Neural progenitor cell (in vitro differentiated cells): ENCODE data around the gene MFAP4. TPM values are rescaled to one million over a fixed set of nuclear protein-coding genes. Genes with fewer than 3 reads are reported as not detected.
A peak's percentile ranks its signal among the peaks of the same experiment; 100 is the strongest.

Experiments
- DNase-seq: peaks from one replicate; pipeline ENCODE4 v3.0.0-alpha.2; 2016; ENCODE audit warnings: low spot score
- H2AFZ ChIP-seq: fragments of 200-600 bp; sonication (generic); replicated peaks from 2 replicates; pipeline ENCODE4 v1.6.1; 2016; ENCODE audit warnings: antibody characterized with exemption
- H3F3A ChIP-seq: fragments of 200-600 bp; sonication (generic); 2 replicates; pipeline ENCODE4 v1.6.1; 2016; ENCODE audit warnings: antibody characterized with exemption, low read depth
- H3K27ac ChIP-seq: fragments of 200-600 bp; sonication (generic); 2 replicates; pipeline ENCODE4 v1.5.1; 2016; ENCODE audit warnings: mild to moderate bottlenecking
- H3K27me3 ChIP-seq: fragments of 200-600 bp; sonication (generic); 2 replicates; pipeline ENCODE4 v1.6.1; 2016; ENCODE audit warnings: mild to moderate bottlenecking, moderate library complexity
- H3K36me3 ChIP-seq: fragments of 200-600 bp; sonication (generic); 2 replicates; pipeline ENCODE4 v1.5.1; 2016
- H3K4me1 ChIP-seq: fragments of 200-600 bp; sonication (generic); 2 replicates; pipeline ENCODE4 v1.6.1; 2016; ENCODE audit warnings: mixed run types
- H3K4me2 ChIP-seq: fragments of 200-600 bp; sonication (generic); 2 replicates; pipeline ENCODE4 v1.6.1; 2016
- H3K4me3 ChIP-seq: fragments of 200-600 bp; sonication (generic); 2 replicates; pipeline ENCODE4 v1.5.1; 2016
- H3K79me2 ChIP-seq: fragments of 200-600 bp; sonication (generic); 2 replicates; pipeline ENCODE4 v1.6.1; 2016; ENCODE audit warnings: low read depth
- H3K9ac ChIP-seq: fragments of 200-600 bp; sonication (generic); 2 replicates; pipeline ENCODE4 v1.6.1; 2016
- H3K9me3 ChIP-seq: fragments of 200-600 bp; sonication (generic); 2 replicates; pipeline ENCODE4 v1.5.1; 2016; ENCODE audit warnings: low read depth
- H4K20me1 ChIP-seq: fragments of 200-600 bp; sonication (generic); 2 replicates; pipeline ENCODE4 v1.6.1; 2016; ENCODE audit warnings: low read depth
- H3K27ac Mint-ChIP-seq: 3 replicates; pipeline ENCODE4 v1.8.0; 2021; ENCODE audit warnings: mixed read lengths
- H3K27me3 Mint-ChIP-seq: 2 replicates; pipeline ENCODE4 v1.8.0; 2022; ENCODE audit warnings: low read depth, mild to moderate bottlenecking, inconsistent platforms, moderate library complexity, mixed read lengths; ENCODE audit not compliant: insufficient read depth
- H3K36me3 Mint-ChIP-seq: 3 replicates; pipeline ENCODE4 v1.8.0; 2021; ENCODE audit warnings: mixed read lengths
- H3K4me1 Mint-ChIP-seq: 3 replicates; pipeline ENCODE4 v1.8.0; 2021; ENCODE audit warnings: mixed read lengths
- H3K4me3 Mint-ChIP-seq: 3 replicates; pipeline ENCODE4 v1.8.0; 2021; ENCODE audit warnings: mild to moderate bottlenecking, moderate library complexity, mixed read lengths
- H3K9me3 Mint-ChIP-seq: 3 replicates; pipeline ENCODE4 v1.8.0; 2020; ENCODE audit warnings: mixed read lengths
- CTCF ChIP-seq: fragments of 200-600 bp; sonication (generic); IDR thresholded peaks from 2 replicates; pipeline ENCODE4 v1.5.1; 2017; ENCODE audit warnings: antibody characterized with exemption, mild to moderate bottlenecking
- EZH2 ChIP-seq: fragments of 200-600 bp; sonication (generic); IDR thresholded peaks from 2 replicates; pipeline ENCODE4 v1.6.1; 2017; ENCODE audit warnings: antibody characterized with exemption, mild to moderate bottlenecking, moderate library complexity
- EZH2phosphoT487 ChIP-seq: fragments of 200-600 bp; sonication (generic); IDR thresholded peaks from 2 replicates; pipeline ENCODE4 v1.6.1; 2017; ENCODE audit warnings: antibody characterized with exemption
- total RNA-seq: library from RNA; depleted of rRNA; stranded (reverse); fragments of >200 nt; gene quantifications from 2 replicates; pipeline ENCODE4 v1.2.3, GENCODE V29; 2015; ENCODE audit warnings: low replicate concordance

Gene MFAP4
- total RNA-seq, 1 donor from 2014 or later, result not detected

GRCh38 chr17:19376811-19377210, 10.2 kb downstream of the MFAP4 start:
- H3K4me2 ChIP-seq, result peak overlapping the region; percentile 97
- Mint-ChIP-seq H3K36me3 (peaks cover 18% of the 10 kb centered on the region), H3K4me3 (peak overlapping the region; percentile 96), H3K9me3 (no peaks in the 10 kb centered on the region), H3K27ac (peak overlapping the region; percentile 52), H3K27me3 (peaks cover 5% of the 10 kb centered on the region), H3K4me1 (peaks cover 19% of the 10 kb centered on the region)
- H3K9me3 ChIP-seq, result no peaks in the 10 kb centered on the region
- no peak overlapping the region for H3K27ac ChIP-seq
- H3K4me3 ChIP-seq, result peak overlapping the region; percentile 84
- H4K20me1 ChIP-seq, result peaks cover 20% of the 10 kb centered on the region
- H3F3A ChIP-seq, result peaks cover 23% of the 10 kb centered on the region
- H3K9ac ChIP-seq, result peak overlapping the region; percentile 79
- TF ChIP-seq EZH2 (no peak), CTCF (no peak), EZH2phosphoT487 (no peak)
- peaks cover 8% of the 10 kb centered on the region for H3K4me1 ChIP-seq
- DNase-seq, result no peak
- H2AFZ ChIP-seq, result no peak overlapping the region
- peaks cover 53% of the 10 kb centered on the region for H3K79me2 ChIP-seq
- peaks cover 4% of the 10 kb centered on the region for H3K36me3 ChIP-seq
- H3K27me3 ChIP-seq, result no peaks in the 10 kb centered on the region

GRCh38 chr17:19375732-19376131, 11.3 kb downstream of the MFAP4 start:
- H3K4me2 ChIP-seq, result no peak overlapping the region
- H3K36me3 ChIP-seq, result peaks cover 4% of the 10 kb centered on the region
- no peaks in the 10 kb centered on the region for H3K9me3 ChIP-seq
- TF ChIP-seq CTCF (no peak), EZH2phosphoT487 (no peak), EZH2 (no peak)
- peaks cover 8% of the 10 kb centered on the region for H3K27me3 Mint-ChIP-seq
- H3K9ac ChIP-seq, result no peak overlapping the region
- peak overlapping the region; percentile 75 for H3K4me3 Mint-ChIP-seq
- peaks cover 44% of the 10 kb centered on the region for H3K79me2 ChIP-seq
- DNase-seq, result no peak
- H3K9me3 Mint-ChIP-seq, result no peaks in the 10 kb centered on the region
- no peak overlapping the region for H3K27ac ChIP-seq
- no peak overlapping the region for H3K27ac Mint-ChIP-seq
- peaks cover 19% of the 10 kb centered on the region for H3K4me1 Mint-ChIP-seq
- H2AFZ ChIP-seq, result no peak overlapping the region
- peaks cover 15% of the 10 kb centered on the region for H4K20me1 ChIP-seq
- peaks cover 15% of the 10 kb centered on the region for H3K36me3 Mint-ChIP-seq
- H3K27me3 ChIP-seq, result no peaks in the 10 kb centered on the region
- peaks cover 23% of the 10 kb centered on the region for H3F3A ChIP-seq
- H3K4me3 ChIP-seq, result no peak overlapping the region
- peaks cover 8% of the 10 kb centered on the region for H3K4me1 ChIP-seq

DNA sequence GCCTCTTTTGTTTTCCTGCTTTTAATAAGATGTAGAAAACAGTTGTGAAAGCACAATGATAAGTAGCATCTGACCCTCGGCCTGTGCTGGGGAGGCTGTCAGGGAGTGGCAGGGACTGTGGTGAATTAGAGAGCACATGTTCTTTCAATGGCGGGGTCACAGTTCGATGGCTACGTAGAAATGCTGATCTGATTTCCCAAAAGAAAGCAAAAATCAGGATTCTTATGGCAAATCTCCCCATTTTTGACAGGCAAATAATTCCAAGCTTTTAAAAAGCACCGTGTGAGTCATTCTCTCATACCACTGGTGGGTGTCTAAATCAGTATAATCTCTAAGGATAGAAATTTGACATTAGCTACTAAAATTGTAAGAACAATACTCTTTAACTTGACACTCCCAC, 12.9 kb downstream of the MFAP4 start:
- Mint-ChIP-seq H3K27ac (no peak overlapping the region), H3K9me3 (no peaks in the 10 kb centered on the region), H3K4me1 (peaks cover 9% of the 10 kb centered on the region), H3K4me3 (no peak overlapping the region), H3K36me3 (no peaks in the 10 kb centered on the region), H3K27me3 (peaks cover 3% of the 10 kb centered on the region)
- Histone ChIP-seq H3K4me1 (peaks cover 5% of the 10 kb centered on the region), H3F3A (peaks cover 23% of the 10 kb centered on the region), H4K20me1 (peaks cover 4% of the 10 kb centered on the region), H2AFZ (no peak overlapping the region), H3K27ac (no peak overlapping the region), H3K9ac (no peak overlapping the region), H3K4me2 (no peak overlapping the region), H3K79me2 (peaks cover 29% of the 10 kb centered on the region), H3K27me3 (no peaks in the 10 kb centered on the region), H3K36me3 (no peaks in the 10 kb centered on the region), H3K4me3 (no peak overlapping the region), H3K9me3 (no peaks in the 10 kb centered on the region)
- TF ChIP-seq EZH2phosphoT487, result no peak
- TF ChIP-seq EZH2, result no peak
- TF ChIP-seq CTCF, result no peak
- no peak for DNase-seq
